GM19099 (cell line): Measurements from ENCODE around the gene IGFBP4.

Experiments used
- POLR2A ChIP-seq: IDR thresholded peaks from 3 replicates; pipeline ENCODE4 v1.6.1; 2011; ENCODE audit warnings: low read depth; ENCODE audit not compliant: insufficient read length; ENCODE audit errors: extremely low read depth

IGFBP4 gene

GRCh38 chr17:40473573-40474365, 30.5 kb downstream of the IGFBP4 start:
- TF ChIP-seq POLR2A, result no peak

- TF ChIP-seq POLR2A, result no peak
Observed at GRCh38 chr17:40474419-40475002, 31.3 kb downstream of the IGFBP4 start.

GRCh38 chr17:40475234-40475908, 32.1 kb downstream of the IGFBP4 start:
- TF ChIP-seq POLR2A, result no peak

GRCh38 chr17:40477796-40478195, 34.5 kb downstream of the IGFBP4 start:
- TF ChIP-seq POLR2A, result no peak

GRCh38 chr17:40478486-40478885, 35.2 kb downstream of the IGFBP4 start:
- no peak for TF ChIP-seq POLR2A

GRCh38 chr17:40479754-40480480, 36.7 kb downstream of the IGFBP4 start:
- TF ChIP-seq POLR2A, result no peak

GRCh38 chr17:40480501-40481003, 37.3 kb downstream of the IGFBP4 start:
- TF ChIP-seq POLR2A, result no peak

- no peak for TF ChIP-seq POLR2A
Observed at GRCh38 chr17:40481106-40481505, 37.9 kb downstream of the IGFBP4 start.

- no peak for TF ChIP-seq POLR2A
Observed at GRCh38 chr17:40482722-40483121, 39.5 kb downstream of the IGFBP4 start.

- TF ChIP-seq POLR2A, result no peak
Observed at GRCh38 chr17:40483679-40484078, 40.4 kb downstream of the IGFBP4 start.

- TF ChIP-seq POLR2A, result no peak
Observed at GRCh38 chr17:40484285-40484972, 41.2 kb downstream of the IGFBP4 start.

- TF ChIP-seq POLR2A, result no peak
Observed at GRCh38 chr17:40484973-40485530, 41.8 kb downstream of the IGFBP4 start.

GRCh38 chr17:40485851-40486521, 42.7 kb downstream of the IGFBP4 start:
- no peak for TF ChIP-seq POLR2A
